ENCODE results near the gene XRCC1. TPM values are rescaled to one million over a fixed set of nuclear protein-coding genes. Genes with fewer than 3 reads are reported as not detected.

The XRCC1 gene
- total and polyA plus RNA-seq, 2 of the 4 experiments (the other 2 are of a cell fraction): 12.5 to 21.3 TPM

DNA sequence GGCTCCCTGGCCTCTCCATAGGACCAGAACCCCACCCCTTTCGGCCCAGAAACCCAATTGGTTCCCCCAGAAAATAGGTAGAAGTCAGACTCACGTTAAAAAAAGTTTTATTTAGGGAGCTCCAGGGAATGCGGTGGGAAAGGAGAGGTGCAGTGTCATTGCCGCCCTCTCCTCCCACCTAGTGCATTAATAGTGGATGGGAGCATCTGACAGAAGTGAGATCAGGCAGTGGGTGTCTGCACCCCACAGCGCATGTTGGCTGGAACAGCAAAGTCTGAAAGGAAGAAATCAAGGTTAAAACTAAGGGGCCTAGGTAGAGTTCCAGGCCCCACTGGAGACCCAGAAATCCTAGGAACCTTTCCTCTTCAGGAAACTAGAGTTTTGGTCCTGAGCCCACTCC lies 68.7 kb downstream of the XRCC1 start:
- Histone ChIP-seq H2AK5ac (ENCODE audit: low read depth, low read length) (no peak overlapping the region), H2AFZ (replicated peaks; ENCODE audit: low read length, poor library complexity) (no peak overlapping the region), H2AK9ac (replicated peaks; ENCODE audit: low read depth, low read length, poor library complexity) (no peak overlapping the region), H3K27me3 (ENCODE audit: control insufficient read depth, insufficient read depth, low read length) (no peaks in the 10 kb centered on the region), H2BK20ac (ENCODE audit: low read depth, low read length) (no peak overlapping the region), H3K9me1 (ENCODE audit: insufficient read depth, low read length) (0 out of 2 replicates have a peak, but pooled peaks cover 3% of the 10 kb centered on the region), H4K5ac (ENCODE audit: low read depth, low read length) (no peak overlapping the region), H4K8ac (ENCODE audit: low read depth in 2 of 2, low read length in 2 of 2) (no peak overlapping the region), H3K9me3 (ENCODE audit: control insufficient read depth, insufficient read depth, low read length) (no peaks in the 10 kb centered on the region), H3K23ac (ENCODE audit: low read depth, low read length) (no peak overlapping the region), H3K4me2 (ENCODE audit: low read depth, low read length) (no peak overlapping the region), H2BK5ac (ENCODE audit: low read depth, low read length, poor library complexity, severe bottlenecking) (no peak overlapping the region), H3K14ac (replicated peaks; ENCODE audit: low read depth, low read length) (no peak overlapping the region), H3K27ac (ENCODE audit: insufficient read depth, low read length) (no peak overlapping the region), H3K36me3 (ENCODE audit: control insufficient read depth, insufficient read depth, low read length) (peaks cover 20% of the 10 kb centered on the region), H2BK15ac (ENCODE audit: low read depth, low read length) (no peak overlapping the region), H3K4ac (ENCODE audit: low read depth, low read length) (no peak overlapping the region), H3K56ac (ENCODE audit: extremely low read depth, insufficient read depth, low read length) (no peak overlapping the region), H3K79me1 (ENCODE audit: low read depth in 1 of 2, low read length in 2 of 2) (peaks cover 0 to 24% of the 10 kb centered on the region in 2 experiments; a peak in 3 of 4 replicates), H3K4me3 (ENCODE audit: insufficient read depth, low read depth, low read length) (no peak overlapping the region), H2BK120ac (ENCODE audit: low read depth, low read length) (no peak overlapping the region), H3K9ac (ENCODE audit: low read depth, low read length) (no peak overlapping the region), H3K4me1 (ENCODE audit: control insufficient read depth, insufficient read depth, low read length) (peaks cover 4% of the 10 kb centered on the region; the same call in 1 of the 2 replicates), H4K91ac (ENCODE audit: insufficient read depth, low read depth, low read length) (no peak overlapping the region), H3K18ac (ENCODE audit: low read depth, low read length) (no peak overlapping the region), H4K20me1 (ENCODE audit: insufficient read depth, low read length) (no peaks in the 10 kb centered on the region)
- BruUV-seq (replicated peaks): no TSS peak
- CTCF ChIA-PET: no interaction called here
- POLR2A ChIA-PET (ENCODE audit: unreplicated experiment): no interaction called here
- in situ Hi-C loops (cut with MboI; ENCODE audit: low sequenced_read_pairs): no loop called here
- intact Hi-C loops (cut with micrococcal nuclease): no loop called here
- dilution Hi-C loops (cut with HindIII; ENCODE audit: low sequenced_read_pairs, unreplicated experiment): no loop called here
- TF ChIP-seq POLR2A (IDR thresholded peaks at IDR 0.05; ENCODE audit: low read depth, low read length) (no peak), CHD1 (IDR thresholded peaks at IDR 0.05; ENCODE audit: low read depth, low read length) (no peak), NFE2L2 (IDR thresholded peaks at IDR 0.05; ENCODE audit: low read depth, low read length) (no peak), RCOR1 (IDR thresholded peaks at IDR 0.05; ENCODE audit: insufficient replicate concordance, low read length) (no peak), FOS (IDR thresholded peaks at IDR 0.05; ENCODE audit: low read depth, low read length) (no peak), RFX5 (IDR thresholded peaks at IDR 0.05; ENCODE audit: low read depth, low read length) (no peak), RAD21 (IDR thresholded peaks at IDR 0.05; ENCODE audit: low read length) (no peak), MAFK (IDR thresholded peaks at IDR 0.05; ENCODE audit: low read depth, low read length) (no peak), CEBPB (IDR thresholded peaks at IDR 0.05; ENCODE audit: low read depth, low read length) (no peak)
- TF ChIP-seq, protein P1, sequence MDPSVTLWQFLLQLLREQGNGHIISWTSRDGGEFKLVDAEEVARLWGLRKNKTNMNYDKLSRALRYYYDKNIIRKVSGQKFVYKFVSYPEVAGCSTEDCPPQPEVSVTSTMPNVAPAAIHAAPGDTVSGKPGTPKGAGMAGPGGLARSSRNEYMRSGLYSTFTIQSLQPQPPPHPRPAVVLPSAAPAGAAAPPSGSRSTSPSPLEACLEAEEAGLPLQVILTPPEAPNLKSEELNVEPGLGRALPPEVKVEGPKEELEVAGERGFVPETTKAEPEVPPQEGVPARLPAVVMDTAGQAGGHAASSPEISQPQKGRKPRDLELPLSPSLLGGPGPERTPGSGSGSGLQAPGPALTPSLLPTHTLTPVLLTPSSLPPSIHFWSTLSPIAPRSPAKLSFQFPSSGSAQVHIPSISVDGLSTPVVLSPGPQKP (IDR thresholded peaks at IDR 0.05; ENCODE audit: borderline replicate concordance, low read depth, low read length): no peak
- TF ChIP-seq, protein P2, sequence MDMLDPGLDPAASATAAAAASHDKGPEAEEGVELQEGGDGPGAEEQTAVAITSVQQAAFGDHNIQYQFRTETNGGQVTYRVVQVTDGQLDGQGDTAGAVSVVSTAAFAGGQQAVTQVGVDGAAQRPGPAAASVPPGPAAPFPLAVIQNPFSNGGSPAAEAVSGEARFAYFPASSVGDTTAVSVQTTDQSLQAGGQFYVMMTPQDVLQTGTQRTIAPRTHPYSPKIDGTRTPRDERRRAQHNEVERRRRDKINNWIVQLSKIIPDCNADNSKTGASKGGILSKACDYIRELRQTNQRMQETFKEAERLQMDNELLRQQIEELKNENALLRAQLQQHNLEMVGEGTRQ (IDR thresholded peaks at IDR 0.05; ENCODE audit: low read depth, low read length): no peak
- WGBS, 2 experiments (ENCODE audit: extremely low coverage in 2 of 2, insufficient read length in 1 of 2): no CpG with 5 or more reads among the region's 5 CpGs
- ATAC-seq (ENCODE audit: low read depth): no peak
- DNase-seq: no peak
